ENCODE data around the gene IPO4.

Gene IPO4

DNA sequence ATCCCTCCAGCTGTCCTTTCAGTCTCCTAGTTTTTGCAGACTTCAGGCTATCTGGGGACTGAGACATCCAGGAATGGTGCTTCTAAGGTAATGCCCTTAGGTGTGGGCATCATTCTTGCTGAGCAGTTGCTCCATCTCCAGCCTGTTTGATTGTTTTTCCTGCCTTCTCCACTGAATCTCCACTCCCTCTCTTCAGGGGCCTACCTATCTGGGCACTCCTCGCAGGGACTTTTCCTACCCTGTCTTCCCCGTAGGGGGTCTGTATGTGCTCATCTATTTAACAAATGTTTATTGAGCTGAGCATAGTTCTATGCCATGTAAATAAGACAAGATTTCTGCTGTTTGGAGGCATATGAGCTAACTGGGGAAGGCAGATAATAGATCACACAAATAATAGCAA, 55.6 kb downstream of the IPO4 start:
- DNase-seq (ENCODE audit: low read depth in 2 of 2): no peak

DNA sequence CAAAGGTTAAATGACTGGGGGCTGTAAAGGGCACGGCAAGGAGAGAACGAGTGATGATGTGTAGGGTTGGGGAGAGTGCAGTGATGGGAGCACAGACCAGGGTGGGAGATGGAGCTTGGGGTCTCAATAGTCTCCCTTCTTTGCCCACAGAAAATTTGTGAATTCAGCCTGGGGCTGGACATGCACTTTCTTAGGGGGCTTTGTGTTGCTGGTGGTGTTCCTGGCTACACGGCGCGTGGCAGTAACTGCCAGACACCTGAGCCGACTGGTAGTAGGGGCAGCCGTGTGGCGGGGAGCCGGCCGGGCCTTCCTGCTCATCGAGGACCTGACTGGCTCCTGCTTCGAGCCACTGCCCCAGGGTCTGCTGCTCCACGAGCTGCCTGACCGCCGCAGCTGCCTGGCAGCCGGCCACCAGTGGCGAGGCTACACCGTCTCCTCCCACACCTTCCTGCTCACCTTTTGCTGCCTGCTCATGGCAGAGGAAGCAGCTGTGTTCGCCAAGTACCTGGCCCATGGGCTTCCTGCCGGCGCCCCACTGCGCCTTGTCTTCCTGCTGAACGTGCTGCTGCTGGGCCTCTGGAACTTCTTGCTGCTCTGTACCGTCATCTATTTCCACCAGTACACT, 56.4 kb downstream of the IPO4 start:
- no peak for DNase-seq (ENCODE audit: low read depth in 2 of 2)

DNA sequence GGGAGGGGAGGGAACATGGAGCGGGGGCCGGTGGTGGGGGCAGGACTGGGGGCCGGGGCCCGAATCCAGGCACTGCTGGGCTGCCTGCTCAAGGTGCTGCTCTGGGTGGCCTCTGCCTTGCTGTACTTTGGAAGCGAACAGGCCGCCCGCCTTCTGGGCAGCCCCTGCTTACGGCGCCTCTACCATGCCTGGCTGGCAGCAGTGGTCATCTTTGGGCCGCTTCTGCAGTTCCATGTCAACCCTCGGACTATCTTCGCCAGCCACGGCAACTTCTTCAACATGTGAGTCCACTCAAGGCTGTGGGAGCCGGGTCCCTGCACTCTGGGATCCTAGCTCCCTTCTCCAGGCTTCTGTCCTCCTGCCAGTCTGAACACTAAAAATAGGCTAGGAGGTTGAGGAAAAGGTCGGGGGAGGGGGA, 57.1 kb downstream of the IPO4 start:
- DNase-seq (ENCODE audit: low read depth in 2 of 2): no peak

GRCh38 chr14:24130717-24131548, 57.7 kb downstream of the IPO4 start:
- DNase-seq (ENCODE audit: low read depth in 2 of 2): no peak

GRCh38 chr14:24130380-24130716, 58.3 kb downstream of the IPO4 start, which contains the start of gene FITM1:
Gene FITM1, plus strand, starts transcription at chr14:24130659. Its CDS starts 905 bp downstream, at chr14:24131564.
- DNase-seq (ENCODE audit: low read depth in 2 of 2): no peak

Measured in stimulated activated CD4-positive, alpha-beta T cell treated with anti-CD3 and anti-CD28 coated beads, Interleukin-12 subunit alpha, Interleukin-12 subunit beta, amount 100 ng/mL, for 24 hours (primary cell).